Thymus (tissue), 11 donors: Measurements from ENCODE around the gene LAMTOR4. TPM values are rescaled to one million over a fixed set of nuclear protein-coding genes. Genes with fewer than 3 reads are reported as not detected.

Experiments
- DNase-seq, 9 donors: peaks; one replicate each; pipeline ENCODE4 v3.0.0-alpha.2; 2013; ENCODE audit warnings: low spot score in 9 of 9, low read depth in 6 of 9, missing footprints in 1 of 9
- H3K27ac ChIP-seq, 2 donors: one replicate each; pipeline ENCODE4 v1.5.1; 2013; ENCODE audit warnings: control low read depth in 1 of 2, low read depth in 1 of 2, low read length in 1 of 2, mild to moderate bottlenecking in 1 of 2, moderate library complexity in 1 of 2
- H3K27me3 ChIP-seq, 2 donors: one replicate each; pipeline ENCODE4 v1.5.1; 2013; ENCODE audit warnings: low read length in 1 of 2; ENCODE audit not compliant: control insufficient read depth in 2 of 2, insufficient read depth in 1 of 2
- H3K36me3 ChIP-seq, 2 donors: one replicate each; pipeline ENCODE4 v1.5.1; 2013; ENCODE audit warnings: low read length in 1 of 2, mild to moderate bottlenecking in 1 of 2, moderate library complexity in 1 of 2; ENCODE audit not compliant: control insufficient read depth in 2 of 2, insufficient read depth in 2 of 2
- H3K4me1 ChIP-seq, 2 donors: one replicate each; pipeline ENCODE4 v1.5.1; 2013; ENCODE audit warnings: low read length in 2 of 2; ENCODE audit not compliant: control insufficient read depth in 2 of 2, insufficient read depth in 2 of 2
- H3K4me3 ChIP-seq, 2 donors: one replicate each; pipeline ENCODE4 v1.5.1; 2013; ENCODE audit warnings: low read length in 2 of 2, control low read depth in 1 of 2, mild to moderate bottlenecking in 1 of 2
- H3K9me3 ChIP-seq, 2 donors: one replicate each; pipeline ENCODE4 v1.5.1; 2013; ENCODE audit warnings: low read length in 1 of 2, mild to moderate bottlenecking in 1 of 2; ENCODE audit not compliant: control insufficient read depth in 2 of 2, insufficient read depth in 1 of 2
- WGBS: extraction: QIAGEN DNeasy Blood & Tissue Kit; methylation state at CpG from one replicate; pipeline ENCODE4 v1.1.7; 2013; 5-methylcytosine and 5-hydroxymethylcytosine counted together
- polyA plus RNA-seq: library from polyadenylated mRNA; stranded (reverse); fragments of 200-250 nt; gene quantifications from one replicate; pipeline ENCODE4 v1.2.3, GENCODE V29; 2013
- total RNA-seq: library from RNA; stranded (reverse); fragments of 120-200 nt; gene quantifications from one replicate; pipeline ENCODE4 v1.2.4, GENCODE V29; 2013
- donor health status: healthy.

The LAMTOR4 gene
- total and polyA plus RNA-seq, 2 donors = 142 to 448 TPM

GRCh38 chr7:100160067-100160466 is 11.3 kb downstream of the LAMTOR4 start:
- Histone ChIP-seq H3K4me1 (peaks cover 22 to 56% of the 10 kb centered on the region in 2 donors), H3K4me3 (no peak overlapping the region), H3K9me3 (no peaks in the 10 kb centered on the region), H3K36me3 (peaks cover 36 to 47% of the 10 kb centered on the region in 2 donors), H3K27me3 (no peaks in the 10 kb centered on the region), H3K27ac (no peak overlapping the region)
- no peak for DNase-seq
- WGBS = 98% methylated on average over 18 of the region's 18 CpGs

- H3K4me1 ChIP-seq = peaks cover 30 to 66% of the 10 kb centered on the region in 2 donors
- WGBS = 72% methylated on average over 6 of the region's 6 CpGs
Observed at GRCh38 chr7:100163006-100163531, 14.4 kb downstream of the LAMTOR4 start.

GRCh38 chr7:100163871-100164270 is 15.2 kb downstream of the LAMTOR4 start:
- no peak overlapping the region for H3K4me3 ChIP-seq
- H3K36me3 ChIP-seq = peaks cover 14 to 29% of the 10 kb centered on the region in 2 donors
- H3K27ac ChIP-seq = peak overlapping the region; percentile 94 to 96
- WGBS = 90% methylated on average over 5 of the region's 5 CpGs
- DNase-seq = no peak
- no peaks in the 10 kb centered on the region for H3K9me3 ChIP-seq
- peaks cover 0 to 4% of the 10 kb centered on the region in 2 donors for H3K27me3 ChIP-seq
- peaks cover 38 to 71% of the 10 kb centered on the region in 2 donors for H3K4me1 ChIP-seq

More at GRCh38 chr7:100163006-100163531, 14.4 kb downstream of the LAMTOR4 start:
- peak in 2 of 9 donors; percentile 68 to 83 for DNase-seq
- peak overlapping the region in 1 of 2 donors; percentile 16 for H3K4me3 ChIP-seq
- no peaks in the 10 kb centered on the region for H3K9me3 ChIP-seq
- peaks cover 11 to 29% of the 10 kb centered on the region in 2 donors for H3K36me3 ChIP-seq
- peak overlapping the region; percentile 96 to 97 for H3K27ac ChIP-seq
- H3K27me3 ChIP-seq = peaks cover 0 to 4% of the 10 kb centered on the region in 2 donors

GRCh38 chr7:100166317-100166940 is 17.7 kb downstream of the LAMTOR4 start:
- H3K4me1 ChIP-seq = peaks cover 62 to 89% of the 10 kb centered on the region in 2 donors
- H3K27ac ChIP-seq = peak overlapping the region; percentile 62 to 98
- 73% methylated on average over 16 of the region's 16 CpGs for WGBS
- H3K36me3 ChIP-seq = peaks cover 3 to 20% of the 10 kb centered on the region in 2 donors
- DNase-seq = peak in 1 of 9 donors; percentile 74
- H3K27me3 ChIP-seq = peaks cover 0 to 4% of the 10 kb centered on the region in 2 donors
- peaks cover 0 to 3% of the 10 kb centered on the region in 2 donors for H3K9me3 ChIP-seq
- H3K4me3 ChIP-seq = peak overlapping the region; percentile 8 to 77

- H3K27me3 ChIP-seq = peaks cover 0 to 4% of the 10 kb centered on the region in 2 donors
- 22% methylated on average over 14 of the region's 14 CpGs for WGBS
- H3K36me3 ChIP-seq = peaks cover 3 to 20% of the 10 kb centered on the region in 2 donors
- H3K9me3 ChIP-seq = peaks cover 0 to 3% of the 10 kb centered on the region in 2 donors
- DNase-seq = peak in 1 of 9 donors; percentile 59
- peaks cover 62 to 92% of the 10 kb centered on the region in 2 donors for H3K4me1 ChIP-seq
- peak overlapping the region; percentile 55 to 77 for H3K4me3 ChIP-seq
- peak overlapping the region; percentile 62 to 98 for H3K27ac ChIP-seq
Observed at GRCh38 chr7:100166970-100167911, 18.5 kb downstream of the LAMTOR4 start.

- 2% methylated on average over 11 of the region's 11 CpGs for WGBS
- peak in 1 of 9 donors; percentile 61 for DNase-seq
Observed at GRCh38 chr7:100167912-100168323, 19.2 kb downstream of the LAMTOR4 start.

GRCh38 chr7:100169147-100169850 is 20.6 kb downstream of the LAMTOR4 start:
- H3K36me3 ChIP-seq = peaks cover 5 to 17% of the 10 kb centered on the region in 2 donors
- peak overlapping the region; percentile 89 to 98 for H3K27ac ChIP-seq
- peak in 5 of 9 donors; percentile 71 to 91 (median 76) for DNase-seq
- peaks cover 0 to 4% of the 10 kb centered on the region in 2 donors for H3K27me3 ChIP-seq
- 30% methylated on average over 11 of the region's 11 CpGs for WGBS
- H3K4me1 ChIP-seq = peaks cover 45 to 77% of the 10 kb centered on the region in 2 donors
- peaks cover 0 to 3% of the 10 kb centered on the region in 2 donors for H3K9me3 ChIP-seq
- peak overlapping the region in 1 of 2 donors; percentile 77 for H3K4me3 ChIP-seq

More at GRCh38 chr7:100167912-100168323, 19.2 kb downstream of the LAMTOR4 start:
- peaks cover 3 to 20% of the 10 kb centered on the region in 2 donors for H3K36me3 ChIP-seq
- H3K27ac ChIP-seq = peak overlapping the region; percentile 89 to 98
- H3K4me3 ChIP-seq = peak overlapping the region; percentile 55 to 77
- H3K27me3 ChIP-seq = peaks cover 0 to 4% of the 10 kb centered on the region in 2 donors
- H3K9me3 ChIP-seq = peaks cover 0 to 3% of the 10 kb centered on the region in 2 donors
- H3K4me1 ChIP-seq = peaks cover 57 to 86% of the 10 kb centered on the region in 2 donors
